ENCODE measurements around the gene KIF26B. TPM values are rescaled to one million over a fixed set of nuclear protein-coding genes. Genes with fewer than 3 reads are reported as not detected.

Gene KIF26B
- total and polyA plus RNA-seq, 2 experiments from 2014 or later = 0.03 to 0.76 TPM

DNA sequence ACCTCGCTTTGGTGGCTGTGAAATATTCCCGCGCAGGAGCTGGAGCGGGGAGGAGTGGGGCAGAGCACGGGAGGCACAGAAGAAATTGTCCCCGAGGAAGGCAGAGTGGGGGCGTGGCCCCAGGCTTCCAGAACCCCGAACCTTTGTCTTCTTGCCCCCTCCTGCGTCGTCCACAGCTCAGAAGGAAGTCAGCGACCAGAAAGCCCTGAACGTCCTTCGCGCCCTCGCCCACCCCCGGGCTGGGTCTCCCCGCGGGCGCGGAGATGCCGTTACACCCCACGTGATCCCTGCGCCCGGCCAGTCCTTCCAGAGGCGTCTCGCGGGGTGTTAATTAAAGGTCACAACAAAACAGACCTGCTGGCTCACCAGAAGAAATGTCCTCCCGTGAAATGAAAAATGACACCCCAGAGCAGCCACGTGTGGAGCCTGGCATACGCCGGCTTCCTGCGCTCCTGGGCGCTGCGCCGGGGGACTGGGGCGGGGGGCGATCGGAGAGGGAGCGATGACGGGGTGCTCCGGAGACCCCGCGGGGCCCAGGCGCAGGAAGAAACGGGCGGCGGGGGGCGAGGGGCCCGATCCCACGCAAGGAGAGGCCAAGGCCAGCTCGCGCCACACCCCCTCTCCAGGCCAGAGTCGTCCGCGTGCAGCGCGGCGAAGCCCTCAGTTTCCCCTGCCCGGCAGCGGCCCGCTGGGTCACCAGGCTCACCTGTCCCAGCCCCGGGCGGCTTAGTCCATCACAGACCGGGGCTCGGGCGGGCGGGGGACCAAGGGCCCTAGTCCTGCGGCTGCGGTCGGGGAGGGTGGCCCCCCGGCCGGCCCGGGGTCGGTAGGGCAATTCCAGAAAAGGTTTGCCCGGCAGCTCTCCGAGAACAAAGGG is 995 bp upstream of the KIF26B start (continued):
- TF ChIP-seq, protein P1, sequence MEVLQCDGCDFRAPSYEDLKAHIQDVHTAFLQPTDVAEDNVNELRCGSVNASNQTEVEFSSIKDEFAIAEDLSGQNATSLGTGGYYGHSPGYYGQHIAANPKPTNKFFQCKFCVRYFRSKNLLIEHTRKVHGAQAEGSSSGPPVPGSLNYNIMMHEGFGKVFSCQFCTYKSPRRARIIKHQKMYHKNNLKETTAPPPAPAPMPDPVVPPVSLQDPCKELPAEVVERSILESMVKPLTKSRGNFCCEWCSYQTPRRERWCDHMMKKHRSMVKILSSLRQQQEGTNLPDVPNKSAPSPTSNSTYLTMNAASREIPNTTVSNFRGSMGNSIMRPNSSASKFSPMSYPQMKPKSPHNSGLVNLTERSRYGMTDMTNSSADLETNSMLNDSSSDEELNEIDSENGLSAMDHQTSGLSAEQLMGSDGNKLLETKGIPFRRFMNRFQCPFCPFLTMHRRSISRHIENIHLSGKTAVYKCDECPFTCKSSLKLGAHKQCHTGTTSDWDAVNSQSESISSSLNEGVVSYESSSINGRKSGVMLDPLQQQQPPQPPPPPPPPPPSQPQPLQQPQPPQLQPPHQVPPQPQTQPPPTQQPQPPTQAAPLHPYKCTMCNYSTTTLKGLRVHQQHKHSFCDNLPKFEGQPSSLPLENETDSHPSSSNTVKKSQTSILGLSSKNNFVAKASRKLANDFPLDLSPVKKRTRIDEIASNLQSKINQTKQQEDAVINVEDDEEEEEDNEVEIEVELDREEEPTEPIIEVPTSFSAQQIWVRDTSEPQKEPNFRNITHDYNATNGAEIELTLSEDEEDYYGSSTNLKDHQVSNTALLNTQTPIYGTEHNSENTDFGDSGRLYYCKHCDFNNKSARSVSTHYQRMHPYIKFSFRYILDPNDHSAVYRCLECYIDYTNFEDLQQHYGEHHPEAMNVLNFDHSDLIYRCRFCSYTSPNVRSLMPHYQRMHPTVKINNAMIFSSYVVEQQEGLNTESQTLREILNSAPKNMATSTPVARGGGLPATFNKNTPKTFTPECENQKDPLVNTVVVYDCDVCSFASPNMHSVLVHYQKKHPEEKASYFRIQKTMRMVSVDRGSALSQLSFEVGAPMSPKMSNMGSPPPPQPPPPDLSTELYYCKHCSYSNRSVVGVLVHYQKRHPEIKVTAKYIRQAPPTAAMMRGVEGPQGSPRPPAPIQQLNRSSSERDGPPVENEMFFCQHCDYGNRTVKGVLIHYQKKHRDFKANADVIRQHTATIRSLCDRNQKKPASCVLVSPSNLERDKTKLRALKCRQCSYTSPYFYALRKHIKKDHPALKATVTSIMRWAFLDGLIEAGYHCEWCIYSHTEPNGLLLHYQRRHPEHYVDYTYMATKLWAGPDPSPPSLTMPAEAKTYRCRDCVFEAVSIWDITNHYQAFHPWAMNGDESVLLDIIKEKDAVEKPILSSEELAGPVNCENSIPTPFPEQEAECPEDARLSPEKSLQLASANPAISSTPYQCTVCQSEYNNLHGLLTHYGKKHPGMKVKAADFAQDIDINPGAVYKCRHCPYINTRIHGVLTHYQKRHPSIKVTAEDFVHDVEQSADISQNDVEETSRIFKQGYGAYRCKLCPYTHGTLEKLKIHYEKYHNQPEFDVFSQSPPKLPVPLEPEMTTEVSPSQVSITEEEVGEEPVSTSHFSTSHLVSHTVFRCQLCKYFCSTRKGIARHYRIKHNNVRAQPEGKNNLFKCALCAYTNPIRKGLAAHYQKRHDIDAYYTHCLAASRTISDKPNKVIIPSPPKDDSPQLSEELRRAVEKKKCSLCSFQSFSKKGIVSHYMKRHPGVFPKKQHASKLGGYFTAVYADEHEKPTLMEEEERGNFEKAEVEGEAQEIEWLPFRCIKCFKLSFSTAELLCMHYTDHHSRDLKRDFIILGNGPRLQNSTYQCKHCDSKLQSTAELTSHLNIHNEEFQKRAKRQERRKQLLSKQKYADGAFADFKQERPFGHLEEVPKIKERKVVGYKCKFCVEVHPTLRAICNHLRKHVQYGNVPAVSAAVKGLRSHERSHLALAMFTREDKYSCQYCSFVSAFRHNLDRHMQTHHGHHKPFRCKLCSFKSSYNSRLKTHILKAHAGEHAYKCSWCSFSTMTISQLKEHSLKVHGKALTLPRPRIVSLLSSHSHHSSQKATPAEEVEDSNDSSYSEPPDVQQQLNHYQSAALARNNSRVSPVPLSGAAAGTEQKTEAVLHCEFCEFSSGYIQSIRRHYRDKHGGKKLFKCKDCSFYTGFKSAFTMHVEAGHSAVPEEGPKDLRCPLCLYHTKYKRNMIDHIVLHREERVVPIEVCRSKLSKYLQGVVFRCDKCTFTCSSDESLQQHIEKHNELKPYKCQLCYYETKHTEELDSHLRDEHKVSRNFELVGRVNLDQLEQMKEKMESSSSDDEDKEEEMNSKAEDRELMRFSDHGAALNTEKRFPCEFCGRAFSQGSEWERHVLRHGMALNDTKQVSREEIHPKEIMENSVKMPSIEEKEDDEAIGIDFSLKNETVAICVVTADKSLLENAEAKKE (CRISPR knock-in tag; IDR thresholded peaks at IDR 0.05) = no peak
- TF ChIP-seq, protein P2, sequence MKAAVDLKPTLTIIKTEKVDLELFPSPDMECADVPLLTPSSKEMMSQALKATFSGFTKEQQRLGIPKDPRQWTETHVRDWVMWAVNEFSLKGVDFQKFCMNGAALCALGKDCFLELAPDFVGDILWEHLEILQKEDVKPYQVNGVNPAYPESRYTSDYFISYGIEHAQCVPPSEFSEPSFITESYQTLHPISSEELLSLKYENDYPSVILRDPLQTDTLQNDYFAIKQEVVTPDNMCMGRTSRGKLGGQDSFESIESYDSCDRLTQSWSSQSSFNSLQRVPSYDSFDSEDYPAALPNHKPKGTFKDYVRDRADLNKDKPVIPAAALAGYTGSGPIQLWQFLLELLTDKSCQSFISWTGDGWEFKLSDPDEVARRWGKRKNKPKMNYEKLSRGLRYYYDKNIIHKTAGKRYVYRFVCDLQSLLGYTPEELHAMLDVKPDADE (IDR thresholded peaks at IDR 0.05) = no peak
- TF ChIP-seq STAT1 (IDR thresholded peaks at IDR 0.05; ENCODE audit: unreplicated experiment) = no peak
- TF ChIP-seq ZNF114 (CRISPR knock-in tag; IDR thresholded peaks at IDR 0.05) = no peak
- TF ChIP-seq ZNF331 (CRISPR knock-in tag; IDR thresholded peaks at IDR 0.05; ENCODE audit: low read depth) = no peak
- no peak for TF ChIP-seq NANOG (IDR thresholded peaks at IDR 0.05; ENCODE audit: borderline replicate concordance)
